Measurements from ENCODE around the gene CHN2.

DNA sequence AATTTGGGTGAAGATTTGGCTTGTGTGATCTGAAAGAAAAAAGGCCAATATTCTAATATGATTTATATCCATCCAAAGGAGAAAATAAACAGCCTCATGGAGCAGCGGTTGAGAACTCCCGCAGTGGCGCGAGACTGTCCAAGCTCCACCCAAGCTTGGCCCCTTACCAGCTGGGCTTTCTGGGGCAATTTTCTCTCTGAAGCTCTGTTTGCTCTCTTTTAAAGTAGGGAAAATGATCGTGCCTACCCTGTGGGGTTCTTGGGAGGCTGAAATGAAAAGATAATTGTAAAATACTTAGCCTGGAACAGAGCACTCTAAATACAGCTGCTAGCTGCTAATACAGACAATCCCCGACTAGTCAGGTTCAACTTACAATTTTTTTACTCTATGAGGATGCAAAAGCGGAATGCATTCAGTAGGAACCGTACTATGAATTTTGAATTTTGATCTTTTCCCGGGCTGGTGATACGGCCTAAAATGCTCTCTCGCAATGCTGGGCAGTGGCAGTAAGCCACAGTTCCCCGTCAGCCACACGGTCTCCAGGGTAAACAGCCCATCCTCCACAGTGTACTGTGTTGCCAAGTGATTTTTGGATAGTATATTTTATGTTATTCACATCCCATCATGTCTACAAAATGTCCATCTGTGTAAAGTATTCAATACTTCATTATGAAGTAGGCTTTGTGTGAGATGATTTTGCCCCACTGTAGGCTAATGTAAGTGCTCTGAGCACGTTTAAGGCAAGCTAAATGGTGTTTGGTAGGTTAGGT lies 137.7 kb downstream of the CHN2 start:
- TF ChIP-seq, protein P1, sequence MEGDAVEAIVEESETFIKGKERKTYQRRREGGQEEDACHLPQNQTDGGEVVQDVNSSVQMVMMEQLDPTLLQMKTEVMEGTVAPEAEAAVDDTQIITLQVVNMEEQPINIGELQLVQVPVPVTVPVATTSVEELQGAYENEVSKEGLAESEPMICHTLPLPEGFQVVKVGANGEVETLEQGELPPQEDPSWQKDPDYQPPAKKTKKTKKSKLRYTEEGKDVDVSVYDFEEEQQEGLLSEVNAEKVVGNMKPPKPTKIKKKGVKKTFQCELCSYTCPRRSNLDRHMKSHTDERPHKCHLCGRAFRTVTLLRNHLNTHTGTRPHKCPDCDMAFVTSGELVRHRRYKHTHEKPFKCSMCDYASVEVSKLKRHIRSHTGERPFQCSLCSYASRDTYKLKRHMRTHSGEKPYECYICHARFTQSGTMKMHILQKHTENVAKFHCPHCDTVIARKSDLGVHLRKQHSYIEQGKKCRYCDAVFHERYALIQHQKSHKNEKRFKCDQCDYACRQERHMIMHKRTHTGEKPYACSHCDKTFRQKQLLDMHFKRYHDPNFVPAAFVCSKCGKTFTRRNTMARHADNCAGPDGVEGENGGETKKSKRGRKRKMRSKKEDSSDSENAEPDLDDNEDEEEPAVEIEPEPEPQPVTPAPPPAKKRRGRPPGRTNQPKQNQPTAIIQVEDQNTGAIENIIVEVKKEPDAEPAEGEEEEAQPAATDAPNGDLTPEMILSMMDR (IDR thresholded peaks at IDR 0.05) = no peak
- TF ChIP-seq POLR2AphosphoS5 (IDR thresholded peaks at IDR 0.05; ENCODE audit: low read depth, low read length) = no peak
- no peak for TF ChIP-seq SIN3A (IDR thresholded peaks at IDR 0.05; ENCODE audit: borderline replicate concordance, insufficient read depth, low read depth, low read length)

All from Panc1 (cell line).